Naive thymus-derived CD4-positive, alpha-beta T cell (primary cell): ENCODE data around the gene NOP14. TPM values are rescaled to one million over a fixed set of nuclear protein-coding genes. Genes with fewer than 3 reads are reported as not detected.
"Not testable (repeated sequence)": the region's sequence is repeated elsewhere in the genome, so short reads cannot be mapped to it uniquely, and the experiment has no call there.

Experiments
- ATAC-seq: fragments of 150-1000 bp; cut with Tn5 transposase; 2 replicates; pipeline ENCODE4 v1.10.0; 2021; ENCODE audit warnings: mild to moderate bottlenecking, moderate library complexity
- CTCF ChIA-PET: fragments of 350-600 bp; sonication (Branson Sonifier 250); formaldehyde crosslinking; loops from one replicate; lab custom pipeline; 2021; ENCODE audit warnings: antibody characterized with exemption; lab: Charles Lee
- POLR2A ChIA-PET: fragments of 350-600 bp; sonication (Branson Sonifier 250); formaldehyde crosslinking; loops from one replicate; lab custom pipeline; 2021; ENCODE audit warnings: antibody characterized with exemption, inconsistent platforms; lab: Charles Lee
- DNase-seq, 9 donors: peaks; one replicate each; pipeline versions ENCODE4 v3.0.0 to v3.0.0-alpha.2; 2020 to 2022; ENCODE audit warnings: mixed read lengths in 1 of 9
- H3K27ac ChIP-seq: one replicate; pipeline ENCODE4 v1.7.0; 2013; ENCODE audit warnings: mild to moderate bottlenecking, low read depth, low read length, moderate library complexity
- H3K27me3 ChIP-seq, 2 donors: one replicate each; pipeline ENCODE4 v1.7.0; 2013; ENCODE audit warnings: low read length in 2 of 2, mild to moderate bottlenecking in 2 of 2, moderate library complexity in 2 of 2; ENCODE audit not compliant: control insufficient read depth in 2 of 2, insufficient read depth in 2 of 2
- H3K36me3 ChIP-seq, 3 experiments: 1 replicate in 2 of 3; 2 replicates in 1 of 3; pipeline ENCODE4 v1.7.0; 2013; ENCODE audit warnings: low read length in 3 of 3, mild to moderate bottlenecking in 3 of 3, moderate library complexity in 1 of 3; ENCODE audit not compliant: insufficient read depth in 3 of 3, control insufficient read depth in 2 of 3
- H3K4me1 ChIP-seq, 2 donors: one replicate each; pipeline ENCODE4 v1.7.0; 2013; ENCODE audit warnings: low read length in 2 of 2, mild to moderate bottlenecking in 2 of 2, moderate library complexity in 1 of 2; ENCODE audit not compliant: control insufficient read depth in 2 of 2, insufficient read depth in 2 of 2
- H3K4me3 ChIP-seq: 2 replicates; pipeline ENCODE4 v1.7.0; 2013; ENCODE audit warnings: mild to moderate bottlenecking, low read length
- H3K9me3 ChIP-seq, 3 experiments: 1 replicate in 2 of 3; 2 replicates in 1 of 3; pipeline ENCODE4 v1.7.0; 2013; ENCODE audit warnings: low read length in 3 of 3; ENCODE audit not compliant: control insufficient read depth in 2 of 3
- H3K27ac Mint-ChIP-seq, 9 donors: one replicate each; pipeline ENCODE4 v1.8.0; 2020 to 2022; ENCODE audit warnings: mixed read lengths in 9 of 9, mild to moderate bottlenecking in 8 of 9, moderate library complexity in 5 of 9, inconsistent platforms in 2 of 9
- H3K27me3 Mint-ChIP-seq, 5 donors: one replicate each; pipeline ENCODE4 v1.8.0; 2021 to 2022; ENCODE audit warnings: mixed read lengths in 5 of 5, mild to moderate bottlenecking in 1 of 5
- H3K36me3 Mint-ChIP-seq, 5 donors: one replicate each; pipeline ENCODE4 v1.8.0; 2020 to 2022; ENCODE audit warnings: mixed read lengths in 5 of 5, mild to moderate bottlenecking in 3 of 5, inconsistent platforms in 1 of 5
- H3K4me1 Mint-ChIP-seq, 7 donors: one replicate each; pipeline ENCODE4 v1.8.0; 2020 to 2022; ENCODE audit warnings: mixed read lengths in 7 of 7, mild to moderate bottlenecking in 3 of 7, inconsistent platforms in 1 of 7
- H3K4me3 Mint-ChIP-seq, 10 donors: one replicate each; pipeline ENCODE4 v1.8.0; 2020 to 2022; ENCODE audit warnings: mild to moderate bottlenecking in 10 of 10, mixed read lengths in 10 of 10, moderate library complexity in 6 of 10, inconsistent platforms in 2 of 10
- H3K9me3 Mint-ChIP-seq, 11 donors: one replicate each; pipeline ENCODE4 v1.8.0; 2020 to 2022; ENCODE audit warnings: mixed read lengths in 11 of 11, mild to moderate bottlenecking in 4 of 11, inconsistent platforms in 1 of 11, moderate library complexity in 1 of 11
- intact Hi-C, 2 donors: fragments of 100-400 bp; cut with micrococcal nuclease; formaldehyde crosslinking; loops; one replicate each; pipeline ENCODE4 v1.15.1; 2023
- polyA plus RNA-seq, 2 donors: library from polyadenylated mRNA; unstranded; fragments of 300-500 nt; fragmentation: Illumina TruSeq; gene quantifications; one replicate each; pipeline ENCODE4 v1.2.3, GENCODE V29; 2021
- total RNA-seq, 6 experiments: library from RNA in 5 of 6; stranded (reverse) in 5 of 6; gene quantifications; 1 replicate in 5 of 6; 2 replicates in 1 of 6; pipeline ENCODE4 v1.2.3 and lab custom pipeline; 2021 to 2026

Gene NOP14
- total and polyA plus RNA-seq, 7 experiments from 2014 or later: 12.6 to 59.8 (median 33.7) TPM

GRCh38 chr4:2996415-2996814 is 33.2 kb upstream of the NOP14 start:
- Mint-ChIP-seq H3K27me3 (peaks cover 0 to 17% (median 0%) of the 10 kb centered on the region in 5 donors), H3K9me3 (no peaks in the 10 kb centered on the region), H3K4me3 (no peak overlapping the region), H3K4me1 (no peaks in the 10 kb centered on the region), H3K27ac (no peak overlapping the region), H3K36me3 (no peaks in the 10 kb centered on the region)
- no peaks in the 10 kb centered on the region for H3K36me3 ChIP-seq
- DNase-seq (no peak), ATAC-seq (no peak)
- H3K27me3 ChIP-seq: no peaks in the 10 kb centered on the region
- no peaks in the 10 kb centered on the region for H3K4me1 ChIP-seq
- CTCF ChIA-PET: interaction anchor here (0.7 kb wide), 1 partner anchor 213 kb away, joined by 4 read pairs; no protein-coding TSS in a partner anchor
- no peak overlapping the region for H3K4me3 ChIP-seq
- H3K27ac ChIP-seq: no peak overlapping the region
- no peaks in the 10 kb centered on the region for H3K9me3 ChIP-seq
- POLR2A ChIA-PET: interaction anchor here (0.7 kb wide), 1 partner anchor 78 kb away, joined by 3 read pairs; no protein-coding TSS in a partner anchor
- intact Hi-C loops: no loop called here

GRCh38 chr4:2995546-2996265 is 32.5 kb upstream of the NOP14 start:
- Mint-ChIP-seq H3K36me3 (no peaks in the 10 kb centered on the region), H3K27ac (no peak overlapping the region), H3K9me3 (no peaks in the 10 kb centered on the region), H3K4me3 (no peak overlapping the region), H3K27me3 (peaks cover 0 to 15% (median 0%) of the 10 kb centered on the region in 5 donors), H3K4me1 (no peaks in the 10 kb centered on the region)
- Histone ChIP-seq H3K9me3 (no peaks in the 10 kb centered on the region), H3K27ac (no peak overlapping the region), H3K4me3 (no peak overlapping the region), H3K36me3 (no peaks in the 10 kb centered on the region), H3K4me1 (no peaks in the 10 kb centered on the region), H3K27me3 (no peaks in the 10 kb centered on the region)
- ATAC-seq (no peak), DNase-seq (no peak)
- intact Hi-C loops: no loop called here
- ChIA-PET CTCF (no interaction called here), POLR2A (interaction anchor here (0.6 kb wide), 1 partner anchor 736 kb away, joined by 3 read pairs; no protein-coding TSS in a partner anchor)

- DNase-seq (no peak), ATAC-seq (no peak)
- POLR2A ChIA-PET: interaction anchor here (0.6 kb wide), 1 partner anchor 735 kb away, joined by 3 read pairs; no protein-coding TSS in a partner anchor
- Mint-ChIP-seq H3K36me3 (no peaks in the 10 kb centered on the region), H3K9me3 (no peaks in the 10 kb centered on the region), H3K27me3 (peaks cover 0 to 15% (median 0%) of the 10 kb centered on the region in 5 donors), H3K4me1 (no peaks in the 10 kb centered on the region), H3K4me3 (no peak overlapping the region), H3K27ac (no peak overlapping the region)
- no peaks in the 10 kb centered on the region for H3K9me3 ChIP-seq
- no peaks in the 10 kb centered on the region for H3K36me3 ChIP-seq
- H3K4me1 ChIP-seq: no peaks in the 10 kb centered on the region
- no peak overlapping the region for H3K27ac ChIP-seq
- H3K4me3 ChIP-seq: no peak overlapping the region
- no peaks in the 10 kb centered on the region for H3K27me3 ChIP-seq
- CTCF ChIA-PET: interaction anchor here (1.4 kb wide), 1 partner anchor 31 kb away, joined by 3 read pairs; no protein-coding TSS in a partner anchor
- intact Hi-C loops: no loop called here
Observed at GRCh38 chr4:2994917-2995316, 31.7 kb upstream of the NOP14 start.

- Mint-ChIP-seq H3K27ac (no peak overlapping the region), H3K4me1 (no peaks in the 10 kb centered on the region), H3K36me3 (no peaks in the 10 kb centered on the region), H3K4me3 (no peak overlapping the region), H3K9me3 (peaks cover 0 to 3% (median 0%) of the 10 kb centered on the region in 11 donors), H3K27me3 (peaks cover 0 to 9% (median 4%) of the 10 kb centered on the region in 5 donors)
- Histone ChIP-seq H3K27ac (no peak overlapping the region), H3K4me3 (no peak overlapping the region), H3K36me3 (no peaks in the 10 kb centered on the region), H3K4me1 (no peaks in the 10 kb centered on the region), H3K9me3 (no peaks in the 10 kb centered on the region), H3K27me3 (no peaks in the 10 kb centered on the region)
- intact Hi-C loops: no loop called here
- DNase-seq (no peak), ATAC-seq (no peak)
- POLR2A ChIA-PET: no interaction called here
- CTCF ChIA-PET: interaction anchor here (0.6 to 2.2 kb wide), 2 partner anchors 13 to 310 kb away, joined by 3 to 9 read pairs; no protein-coding TSS in a partner anchor
Observed at GRCh38 chr4:2991243-2991642, 28.0 kb upstream of the NOP14 start.

GRCh38 chr4:2983715-2984114 is 20.5 kb upstream of the NOP14 start:
- intact Hi-C loops: not testable (repeated sequence)

GRCh38 chr4:2982012-2982411 is 18.8 kb upstream of the NOP14 start:
- Histone ChIP-seq H3K4me1 (no peaks in the 10 kb centered on the region), H3K36me3 (no peaks in the 10 kb centered on the region), H3K9me3 (peaks cover 0 to 13% (median 0%) of the 10 kb centered on the region in 3 experiments), H3K4me3 (no peak overlapping the region), H3K27ac (no peak overlapping the region), H3K27me3 (no peaks in the 10 kb centered on the region)
- ChIA-PET POLR2A (no interaction called here), CTCF (no interaction called here)
- no peak overlapping the region for H3K4me3 Mint-ChIP-seq
- no peak for DNase-seq
- H3K27me3 Mint-ChIP-seq: peaks cover 0 to 13% (median 0%) of the 10 kb centered on the region in 5 donors
- peaks cover 0 to 1% (median 0%) of the 10 kb centered on the region in 5 donors for H3K36me3 Mint-ChIP-seq
- peaks cover 0 to 16% (median 4%) of the 10 kb centered on the region in 11 donors for H3K9me3 Mint-ChIP-seq
- intact Hi-C loops: no loop called here
- ATAC-seq: no peak
- H3K27ac Mint-ChIP-seq: no peak overlapping the region
- H3K4me1 Mint-ChIP-seq: peaks cover 0 to 6% (median 2%) of the 10 kb centered on the region in 7 donors

More at GRCh38 chr4:2983715-2984114, 20.5 kb upstream of the NOP14 start:
- H3K36me3 ChIP-seq, H3K27me3 ChIP-seq, H3K36me3 Mint-ChIP-seq, H3K4me3 Mint-ChIP-seq, ATAC-seq, H3K27ac Mint-ChIP-seq, H3K27ac ChIP-seq, H3K4me1 Mint-ChIP-seq, H3K4me3 ChIP-seq, POLR2A ChIA-PET, DNase-seq, H3K4me1 ChIP-seq: not testable (repeated sequence)
- CTCF ChIA-PET: interaction anchor here (0.8 kb wide), 1 partner anchor 1025 kb away, joined by 3 read pairs; no protein-coding TSS in a partner anchor
- H3K9me3 ChIP-seq: peaks cover 0 to 13% (median 0%) of the 10 kb centered on the region in 3 experiments
- peaks cover 0 to 16% (median 4%) of the 10 kb centered on the region in 11 donors for H3K9me3 Mint-ChIP-seq
- H3K27me3 Mint-ChIP-seq: peaks cover 0 to 20% (median 0%) of the 10 kb centered on the region in 5 donors
